Stimulated activated CD4-positive, alpha-beta T cell treated with anti-CD3 and anti-CD28 coated beads, Interleukin-4, amount 100 ng/mL, for 24 hours (primary cell): ENCODE data around the gene ANXA1.

Experiments
- DNase-seq: peaks from one replicate; pipeline ENCODE4 v3.0.0-alpha.2; 2020

Gene ANXA1

DNA sequence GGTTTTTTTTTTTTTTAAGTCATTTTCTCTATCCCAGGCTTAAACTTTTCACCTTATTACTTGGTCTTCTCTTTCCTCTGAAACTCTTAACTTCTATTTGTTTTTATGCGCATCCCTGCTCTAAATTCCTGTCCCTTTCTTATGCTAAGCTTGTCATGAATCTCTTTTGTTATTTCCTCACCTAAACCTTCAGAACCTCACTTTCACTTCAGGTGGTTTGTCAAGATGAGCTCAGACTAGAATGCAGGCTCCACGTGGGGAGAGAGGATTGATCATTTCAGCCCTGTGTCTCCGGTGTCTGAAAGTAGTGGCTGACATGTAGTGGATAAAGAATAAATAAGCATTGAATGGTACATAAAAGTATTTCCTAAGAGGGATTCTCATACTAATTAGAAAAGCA is 63.6 kb downstream of the ANXA1 start:
- no peak for DNase-seq

DNA sequence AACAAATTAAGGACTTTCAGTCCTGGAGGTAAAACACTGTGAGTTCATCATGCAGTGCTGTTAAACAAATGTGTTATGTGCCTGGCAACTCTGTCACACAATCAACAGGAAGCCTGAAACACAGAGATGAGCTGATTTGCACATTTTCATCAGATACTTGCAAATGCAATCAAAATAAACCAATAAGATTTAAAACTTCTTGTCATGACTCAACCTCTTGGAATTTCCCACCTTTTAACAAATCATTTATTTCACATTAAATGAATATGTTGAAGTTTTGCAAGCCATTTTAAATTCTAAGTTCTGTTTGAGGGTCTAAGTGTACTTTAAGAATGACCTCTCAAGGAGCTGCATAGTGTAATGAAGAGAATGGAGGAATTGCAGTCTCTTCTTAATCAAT is 64.4 kb downstream of the ANXA1 start:
- DNase-seq = no peak
